NCI-H460 (cell line): Measurements from ENCODE around the gene GLRA1. TPM values are rescaled to one million over a fixed set of nuclear protein-coding genes. Genes with fewer than 3 reads are reported as not detected.
"Not testable (repeated sequence)": the region's sequence is repeated elsewhere in the genome, so short reads cannot be mapped to it uniquely, and the experiment has no call there.

ENCODE experiments used
- DNase-seq: peaks from one replicate; pipeline ENCODE4 v3.0.0-alpha.2; 2016; ENCODE audit warnings: low read depth; ENCODE audit errors: extremely low read depth
- total RNA-seq: library from RNA; depleted of rRNA; stranded (reverse); fragments of >200 nt; shearing (Covaris generic); gene quantifications from 2 replicates; pipeline ENCODE4 v1.2.3, GENCODE V29; 2014

Gene GLRA1
- total RNA-seq, 1 experiment from 2014 or later: not detected

- no peak for DNase-seq
These were observed 102.5 kb downstream of the GLRA1 start for GRCh38 chr5:151822141-151822540.

GRCh38 chr5:151820903-151821302 lies 103.7 kb downstream of the GLRA1 start:
- DNase-seq: no peak

GRCh38 chr5:151820271-151820670 lies 104.4 kb downstream of the GLRA1 start:
- no peak for DNase-seq

- no peak for DNase-seq
These were observed 104.8 kb downstream of the GLRA1 start for GRCh38 chr5:151819830-151820229.

- no peak for DNase-seq
These were observed 109.6 kb downstream of the GLRA1 start for GRCh38 chr5:151815051-151815450.

GRCh38 chr5:151812757-151813309 lies 111.8 kb downstream of the GLRA1 start:
- no peak for DNase-seq

- no peak for DNase-seq
These were observed 112.9 kb downstream of the GLRA1 start for GRCh38 chr5:151811593-151812321.

GRCh38 chr5:151810897-151811296 lies 113.8 kb downstream of the GLRA1 start:
- DNase-seq: no peak

- DNase-seq: no peak
These were observed 114.2 kb downstream of the GLRA1 start for GRCh38 chr5:151810449-151810848.

GRCh38 chr5:151808451-151809169 lies 116.0 kb downstream of the GLRA1 start:
- DNase-seq: no peak

GRCh38 chr5:151805414-151806223 lies 119.0 kb downstream of the GLRA1 start:
- no peak for DNase-seq

- no peak for DNase-seq
These were observed 124.1 kb downstream of the GLRA1 start for GRCh38 chr5:151800532-151800931.

- no peak for DNase-seq
These were observed 125.2 kb downstream of the GLRA1 start for GRCh38 chr5:151799407-151799806.

GRCh38 chr5:151798674-151799073 lies 126.0 kb downstream of the GLRA1 start:
- DNase-seq: no peak

GRCh38 chr5:151795426-151795825 lies 129.2 kb downstream of the GLRA1 start:
- DNase-seq: no peak

- DNase-seq: no peak
These were observed 131.3 kb downstream of the GLRA1 start for GRCh38 chr5:151793358-151793757.

- no peak for DNase-seq
These were observed 136.8 kb downstream of the GLRA1 start for GRCh38 chr5:151787817-151788216.

- no peak for DNase-seq
These were observed 138.2 kb downstream of the GLRA1 start for GRCh38 chr5:151786468-151786867.

- DNase-seq: no peak
These were observed 140.5 kb downstream of the GLRA1 start for GRCh38 chr5:151784141-151784540.

GRCh38 chr5:151783664-151784063 lies 141.0 kb downstream of the GLRA1 start:
- DNase-seq: not testable (repeated sequence)

- DNase-seq: no peak
These were observed 143.4 kb downstream of the GLRA1 start for GRCh38 chr5:151781201-151781600.
